Activated CD8-positive, alpha-beta memory T cell treated with anti-CD3 and anti-CD28 coated beads for 4 hours (primary cell): ENCODE results near the gene B4GALT7.
"Not testable (repeated sequence)": the region's sequence is repeated elsewhere in the genome, so short reads cannot be mapped to it uniquely, and the experiment has no call there.

Source experiments
- DNase-seq, 2 donors: peaks; one replicate each; pipeline ENCODE4 v3.0.0-alpha.2; 2020; ENCODE audit warnings: low read depth in 2 of 2

Gene B4GALT7

DNA sequence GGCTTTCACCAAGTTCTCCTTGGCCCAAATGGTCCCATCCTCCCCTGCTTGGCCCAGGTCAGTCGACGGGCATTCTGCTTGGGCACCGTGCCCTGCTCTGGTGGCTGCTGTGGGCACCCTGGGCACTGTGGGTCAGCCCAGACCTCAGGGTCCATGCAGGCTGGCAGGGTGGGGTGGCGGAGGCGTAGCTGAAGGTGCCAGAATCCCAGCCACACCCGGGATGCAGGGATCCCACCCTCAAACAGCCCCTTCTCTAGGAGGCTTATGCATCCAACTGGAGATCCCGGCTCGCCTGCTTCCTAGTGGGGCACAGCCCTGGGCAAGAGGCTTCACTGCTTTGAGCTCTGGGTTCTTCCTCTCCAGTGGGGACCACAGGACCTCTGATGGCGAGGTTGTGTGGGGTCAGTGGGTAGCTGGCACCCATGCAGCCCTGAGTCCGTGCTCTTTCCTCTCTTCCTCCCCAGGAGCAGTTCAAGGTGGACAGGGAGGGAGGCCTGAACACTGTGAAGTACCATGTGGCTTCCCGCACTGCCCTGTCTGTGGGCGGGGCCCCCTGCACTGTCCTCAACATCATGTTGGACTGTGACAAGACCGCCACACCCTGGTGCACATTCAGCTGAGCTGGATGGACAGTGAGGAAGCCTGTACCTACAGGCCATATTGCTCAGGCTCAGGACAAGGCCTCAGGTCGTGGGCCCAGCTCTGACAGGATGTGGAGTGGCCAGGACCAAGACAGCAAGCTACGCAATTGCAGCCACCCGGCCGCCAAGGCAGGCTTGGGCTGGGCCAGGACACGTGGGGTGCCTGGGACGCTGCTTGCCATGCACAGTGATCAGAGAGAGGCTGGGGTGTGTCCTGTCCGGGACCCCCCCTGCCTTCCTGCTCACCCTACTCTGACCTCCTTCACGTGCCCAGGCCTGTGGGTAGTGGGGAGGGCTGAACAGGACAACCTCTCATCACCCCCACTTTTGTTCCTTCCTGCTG lies 9.4 kb downstream of the B4GALT7 start:
- no peak for DNase-seq

- no peak for DNase-seq
Measured at GRCh38 chr5:177610131-177610769, 10.3 kb downstream of the B4GALT7 start.

GRCh38 chr5:177610770-177611445 lies 11.0 kb downstream of the B4GALT7 start:
- no peak for DNase-seq

DNA sequence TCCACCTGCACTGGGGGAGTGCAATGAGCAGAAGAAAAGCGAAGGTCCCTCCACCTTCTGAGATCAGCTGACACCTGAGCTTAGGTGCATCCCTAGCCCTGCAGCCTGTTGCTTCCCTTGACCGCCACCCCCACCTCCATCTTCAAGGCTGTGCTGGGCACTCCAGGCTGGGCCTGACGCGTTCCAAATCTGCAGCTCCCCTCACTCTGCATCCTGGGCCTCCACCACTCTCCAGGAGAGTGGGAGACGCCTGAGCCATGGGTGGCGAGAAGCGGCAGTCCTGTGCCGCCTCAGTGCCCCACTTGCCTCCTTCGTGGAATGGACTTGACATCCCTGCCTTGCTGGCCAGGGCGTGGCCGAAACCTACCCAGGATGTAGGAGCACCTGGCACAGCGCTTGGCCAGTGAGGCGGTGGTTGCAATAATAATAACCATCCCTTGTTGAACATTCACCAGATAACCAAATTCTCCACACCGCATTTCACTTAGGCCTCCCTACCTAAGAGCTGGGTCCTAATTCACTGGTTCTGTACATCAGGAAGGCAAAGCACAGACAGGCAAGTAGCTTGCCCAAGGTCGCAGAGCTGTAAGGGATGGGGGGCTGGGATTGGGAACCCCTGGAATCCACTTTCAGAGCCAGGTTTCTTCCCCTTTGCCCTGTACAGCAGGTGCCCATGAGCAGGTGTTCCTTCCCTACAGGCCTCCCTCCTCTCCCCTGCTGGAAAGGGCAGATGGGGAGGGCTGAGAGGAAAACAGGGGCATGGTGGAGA lies 11.7 kb downstream of the B4GALT7 start:
- DNase-seq = no peak

GRCh38 chr5:177612215-177612673 lies 12.3 kb downstream of the B4GALT7 start:
- no peak for DNase-seq

DNA sequence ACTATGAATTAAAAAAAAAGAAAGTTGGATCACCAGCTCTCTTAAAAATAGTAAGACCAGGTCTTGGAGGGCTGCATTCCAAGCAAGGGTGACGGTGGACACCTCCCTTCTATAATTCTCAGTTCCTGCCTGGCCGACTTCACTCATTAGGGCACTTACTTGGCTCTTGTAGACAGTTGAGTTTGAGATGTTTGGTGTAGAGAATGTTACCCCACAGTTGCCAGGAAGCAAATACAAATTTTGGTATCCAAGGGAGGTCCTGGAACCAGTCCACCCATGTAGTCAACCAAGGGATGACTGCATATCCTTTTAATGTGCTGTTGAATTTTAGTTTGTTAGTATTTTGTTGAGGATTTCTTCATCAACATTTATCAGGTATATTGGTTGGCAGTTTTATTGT lies 20.6 kb downstream of the B4GALT7 start:
- no peak for DNase-seq

GRCh38 chr5:177624172-177624571 lies 24.2 kb downstream of the B4GALT7 start:
- DNase-seq = not testable (repeated sequence)

DNA sequence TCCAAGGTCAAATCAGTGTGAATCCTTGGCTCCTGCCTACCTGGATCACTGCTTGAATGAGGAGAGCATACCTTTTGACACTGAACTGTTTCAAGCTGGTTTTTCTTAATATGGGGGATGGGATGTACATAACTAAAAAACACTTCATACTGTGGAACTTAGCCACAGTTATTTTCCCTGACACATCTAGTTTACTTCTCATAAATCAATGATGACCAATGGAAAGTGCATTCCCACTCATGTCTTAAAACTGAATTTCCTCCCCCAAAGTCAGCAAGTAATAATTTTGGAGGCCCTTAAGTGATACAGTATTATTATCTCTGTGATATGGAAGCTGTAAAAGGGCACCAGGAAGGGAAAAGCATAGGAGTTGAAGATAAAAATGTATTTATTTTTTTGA lies 30.3 kb downstream of the B4GALT7 start:
- not testable (repeated sequence) for DNase-seq

DNA sequence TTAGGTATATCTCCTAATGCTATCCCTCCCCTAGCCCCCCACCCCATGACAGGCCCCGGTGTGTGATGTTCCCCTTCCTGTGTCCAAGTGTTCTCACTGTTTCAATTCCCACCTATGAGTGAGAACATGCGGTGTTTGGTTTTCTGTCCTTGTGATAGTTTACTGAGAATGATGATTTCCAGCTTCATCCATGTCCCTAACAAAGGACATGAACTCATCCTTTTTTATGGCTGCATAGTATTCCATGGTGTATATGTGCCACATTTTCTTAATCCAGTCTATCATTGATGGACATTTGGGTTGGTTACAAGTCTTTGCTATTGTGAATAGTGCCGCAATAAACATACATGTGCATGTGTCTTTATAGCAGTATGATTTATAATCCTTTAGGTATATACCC lies 35.0 kb downstream of the B4GALT7 start:
- DNase-seq = not testable (repeated sequence)

GRCh38 chr5:177645462-177645861 lies 45.5 kb downstream of the B4GALT7 start:
- not testable (repeated sequence) for DNase-seq

- not testable (repeated sequence) for DNase-seq
Measured at GRCh38 chr5:177651235-177651634, 51.3 kb downstream of the B4GALT7 start.

- DNase-seq = not testable (repeated sequence)
Measured at GRCh38 chr5:177657846-177658245, 57.9 kb downstream of the B4GALT7 start.

- not testable (repeated sequence) for DNase-seq
Measured at GRCh38 chr5:177658542-177658941, 58.6 kb downstream of the B4GALT7 start.
